ENCODE measurements around the gene FASTKD1.

DNA sequence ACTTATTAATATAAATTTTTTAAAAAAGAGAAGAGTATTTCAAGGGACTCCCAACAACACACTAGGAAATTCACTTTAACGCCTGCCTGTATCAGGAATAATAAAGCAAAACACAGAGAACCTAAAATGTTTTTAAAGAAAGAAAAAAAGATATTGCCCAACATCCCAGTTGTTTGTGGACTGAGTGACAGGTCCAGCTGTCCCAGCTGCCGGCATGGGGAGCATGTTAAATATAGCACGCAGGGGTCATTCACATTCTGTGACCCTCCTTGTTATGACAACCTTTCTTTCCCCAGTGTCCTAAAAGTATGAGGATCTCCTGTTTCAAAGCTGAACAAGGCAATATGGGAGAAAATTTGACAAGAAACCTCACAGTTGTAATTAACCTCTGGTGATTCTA, 59.7 kb downstream of the FASTKD1 start:
- no peak for TF ChIP-seq MAX (IDR thresholded peaks at IDR 0.05)
- TF ChIP-seq POLR2A (IDR thresholded peaks at IDR 0.05; ENCODE audit: borderline replicate concordance, extremely low read depth, insufficient read depth, insufficient read length) = no peak
- TF ChIP-seq CTCF (IDR thresholded peaks at IDR 0.05 in 2 of 3, conservative IDR thresholded peaks at IDR 0.05 in 1 of 3; ENCODE audit: borderline replicate concordance in 1 of 3, insufficient read depth in 1 of 3, low read depth in 2 of 3, low read length in 2 of 3) = no peak
- no peak for TF ChIP-seq POLR2AphosphoS5 (IDR thresholded peaks at IDR 0.05; ENCODE audit: low read depth, low read length)
- no peak for TF ChIP-seq YY1 (IDR thresholded peaks at IDR 0.05; ENCODE audit: extremely low read depth, insufficient replicate concordance, low read depth, low read length)
- TF ChIP-seq REST (IDR thresholded peaks at IDR 0.05; ENCODE audit: low read depth) = no peak
- no peak for TF ChIP-seq TCF7L2 (IDR thresholded peaks at IDR 0.05; ENCODE audit: borderline replicate concordance, extremely low read depth, insufficient read depth, insufficient read length)
- no peak for TF ChIP-seq ZNF274 (IDR thresholded peaks at IDR 0.05; ENCODE audit: low read depth, low read length)
- TF ChIP-seq EGR1 (IDR thresholded peaks at IDR 0.05; ENCODE audit: low read depth) = no peak
- no peak for TF ChIP-seq SP1 (IDR thresholded peaks at IDR 0.05; ENCODE audit: low read depth)
- no peak for TF ChIP-seq RAD21 (IDR thresholded peaks at IDR 0.05; ENCODE audit: low read depth)
- no peak for TF ChIP-seq SIN3A (IDR thresholded peaks at IDR 0.05; ENCODE audit: low read depth)
- TF ChIP-seq ATF3 (IDR thresholded peaks at IDR 0.05) = no peak
- TF ChIP-seq CEBPB (IDR thresholded peaks at IDR 0.05; ENCODE audit: low read depth) = no peak

Data from HCT116 (cell line).